Tibial nerve (tissue), 4 donors: ENCODE results near the gene RFX7.

Source experiments
- EP300 ChIP-seq, 2 donors: sonication (generic); formaldehyde crosslinking; IDR thresholded peaks; one replicate each; pipeline ENCODE4 v1.6.1; 2017; ENCODE audit warnings: antibody characterized with exemption in 2 of 2, mild to moderate bottlenecking in 1 of 2
- POLR2A ChIP-seq, 2 donors: fragments of 450-650 bp; IDR thresholded peaks; one replicate each; pipeline ENCODE4 v1.6.1; 2017; ENCODE audit warnings: antibody characterized with exemption in 2 of 2, mild to moderate bottlenecking in 2 of 2, moderate library complexity in 2 of 2
- TF ChIP-seq, protein P1 (sequence below), 5 experiments: fragments of 200-600 bp in 3 of 5; fragments of 450-650 bp in 2 of 5; sonication (generic) in 3 of 5; IDR thresholded peaks; one replicate each; pipeline ENCODE4 v1.5.1; 2016 to 2019; ENCODE audit warnings: antibody characterized with exemption in 5 of 5, mild to moderate bottlenecking in 3 of 5, moderate library complexity in 2 of 5

- TF ChIP-seq, protein P1, sequence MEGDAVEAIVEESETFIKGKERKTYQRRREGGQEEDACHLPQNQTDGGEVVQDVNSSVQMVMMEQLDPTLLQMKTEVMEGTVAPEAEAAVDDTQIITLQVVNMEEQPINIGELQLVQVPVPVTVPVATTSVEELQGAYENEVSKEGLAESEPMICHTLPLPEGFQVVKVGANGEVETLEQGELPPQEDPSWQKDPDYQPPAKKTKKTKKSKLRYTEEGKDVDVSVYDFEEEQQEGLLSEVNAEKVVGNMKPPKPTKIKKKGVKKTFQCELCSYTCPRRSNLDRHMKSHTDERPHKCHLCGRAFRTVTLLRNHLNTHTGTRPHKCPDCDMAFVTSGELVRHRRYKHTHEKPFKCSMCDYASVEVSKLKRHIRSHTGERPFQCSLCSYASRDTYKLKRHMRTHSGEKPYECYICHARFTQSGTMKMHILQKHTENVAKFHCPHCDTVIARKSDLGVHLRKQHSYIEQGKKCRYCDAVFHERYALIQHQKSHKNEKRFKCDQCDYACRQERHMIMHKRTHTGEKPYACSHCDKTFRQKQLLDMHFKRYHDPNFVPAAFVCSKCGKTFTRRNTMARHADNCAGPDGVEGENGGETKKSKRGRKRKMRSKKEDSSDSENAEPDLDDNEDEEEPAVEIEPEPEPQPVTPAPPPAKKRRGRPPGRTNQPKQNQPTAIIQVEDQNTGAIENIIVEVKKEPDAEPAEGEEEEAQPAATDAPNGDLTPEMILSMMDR (IDR thresholded peaks at IDR 0.05): no peak
- TF ChIP-seq EP300 (IDR thresholded peaks at IDR 0.05): no peak
- no peak for TF ChIP-seq POLR2A (IDR thresholded peaks at IDR 0.05)
These were observed 50.8 kb downstream of the RFX7 start for GRCh38 chr15:56192659-56193442.
